ENCODE data around the gene USP28. TPM values are rescaled to one million over a fixed set of nuclear protein-coding genes. Genes with fewer than 3 reads are reported as not detected.

USP28 gene
- total RNA-seq, 1 donor from 2014 or later, result 11.6 TPM

GRCh38 chr11:113779496-113779895, 95.9 kb downstream of the USP28 start, which contains the start of gene CLDN25:
Gene CLDN25, plus strand, starts transcription at chr11:113779796. Its CDS starts 0 bp downstream, at chr11:113779796.
- no peak for DNase-seq (ENCODE audit: low read depth)
- TF ChIP-seq CTCF (conservative IDR thresholded peaks at IDR 0.05; ENCODE audit: low read depth, low read length), result no peak
- no peak within 1 kb of the TSS for H3K4me3 ChIP-seq (ENCODE audit: low read depth, low read length)

GRCh38 chr11:113778111-113778910, 97.1 kb downstream of the USP28 start:
- no peak overlapping the region for H3K4me3 ChIP-seq (ENCODE audit: low read depth, low read length)
- DNase-seq (ENCODE audit: low read depth), result peak; percentile 52
- TF ChIP-seq CTCF (conservative IDR thresholded peaks at IDR 0.05; ENCODE audit: low read depth, low read length), result no peak

- DNase-seq (ENCODE audit: low read depth), result no peak
- H3K4me3 ChIP-seq (ENCODE audit: low read depth, low read length), result peak overlapping the region; percentile 99
- TF ChIP-seq CTCF (conservative IDR thresholded peaks at IDR 0.05; ENCODE audit: low read depth, low read length), result no peak
Observed at GRCh38 chr11:113774174-113774503, 101.2 kb downstream of the USP28 start.

GRCh38 chr11:113773416-113774173, 101.8 kb downstream of the USP28 start, which contains the start of gene ZW10:
Gene ZW10, minus strand, starts transcription at chr11:113773692. Its CDS starts 26 bp downstream, at chr11:113773666.
- TF ChIP-seq CTCF (conservative IDR thresholded peaks at IDR 0.05; ENCODE audit: low read depth, low read length), result peak; percentile 93
- peak; percentile 76 for DNase-seq (ENCODE audit: low read depth)

GRCh38 chr11:113773092-113773415, 102.3 kb downstream of the USP28 start:
- peak; percentile 6 for DNase-seq (ENCODE audit: low read depth)
- H3K4me3 ChIP-seq (ENCODE audit: low read depth, low read length), result peak overlapping the region; percentile 99
- no peak for TF ChIP-seq CTCF (conservative IDR thresholded peaks at IDR 0.05; ENCODE audit: low read depth, low read length)

More at GRCh38 chr11:113773416-113774173, 101.8 kb downstream of the USP28 start, which contains the start of gene ZW10:
- H3K4me3 ChIP-seq (ENCODE audit: low read depth, low read length), result peak within 1 kb of the TSS; percentile 99

GRCh38 chr11:113771964-113772363, 103.4 kb downstream of the USP28 start:
- no peak for DNase-seq (ENCODE audit: low read depth)
- no peak overlapping the region for H3K4me3 ChIP-seq (ENCODE audit: low read depth, low read length)
- TF ChIP-seq CTCF (conservative IDR thresholded peaks at IDR 0.05; ENCODE audit: low read depth, low read length), result no peak

Data from epithelial cell of proximal tubule (primary cell).